K562 (cell line): ENCODE results near the gene GPR55. TPM values are rescaled to one million over a fixed set of nuclear protein-coding genes. Genes with fewer than 3 reads are reported as not detected.

Source experiments
- ATAC-seq: fragments of 200-7000 bp; cut with Tn5 transposase; 3 replicates; pipeline ENCODE4 v1.9.1; 2020; ENCODE audit warnings: moderate library complexity
- BruUV-seq: library from RNA; stranded (reverse); fragments of 400-500 nt; replicated peaks from 2 replicates; lab custom pipeline; 2021; lab: Mats Ljungman, UMichigan
- CTCF ChIA-PET: fragments of 300-600 bp; formaldehyde crosslinking; extraction: SDS; loops from one replicate; lab custom pipeline; 2021; ENCODE audit warnings: low intra/inter-chr PET ratio; lab: Yijun Ruan, JAX
- POLR2A ChIA-PET: fragments of 300-600, 350-650 bp; sonication (Branson Sonifier 250); formaldehyde crosslinking; extraction: SDS; loops from one replicate; lab custom pipeline; 2021; ENCODE audit warnings: antibody characterized with exemption, inconsistent platforms; lab: Yijun Ruan, JAX
- DNase-seq, 4 experiments: peaks; one replicate each; pipeline versions ENCODE4 v3.0.0 to v3.0.0-alpha.2; 2011 to 2018; ENCODE audit warnings: low spot score in 3 of 4, mixed read lengths in 3 of 4; ENCODE audit errors: extremely low read depth in 1 of 4
- FAIRE-seq: peaks from 2 replicates; lab custom pipeline; 2011; peaks lifted over from hg19 to GRCh38; lab: Jason Lieb, UNC
- H2AFZ ChIP-seq: 2 replicates; pipeline ENCODE4 v1.6.0; 2011; ENCODE audit warnings: low read depth, low read length, control low read depth, inconsistent platforms
- H3K27ac ChIP-seq: fragments of 200-600 bp; 3 replicates; pipeline ENCODE4 v1.8.0; 2011; ENCODE audit warnings: low read depth, mild to moderate bottlenecking, control low read depth, inconsistent platforms, low read length, moderate library complexity, mixed read lengths; ENCODE audit errors: extremely low read depth
- H3K27me3 ChIP-seq, 2 experiments: fragments of 300-600 bp in 1 of 2; 2 replicates in 1 of 2; 3 replicates in 1 of 2; pipeline versions ENCODE4 v1.6.0 to v1.8.0; 2011; ENCODE audit warnings: inconsistent platforms in 2 of 2, low read length in 2 of 2, mild to moderate bottlenecking in 1 of 2, mixed read lengths in 1 of 2, moderate library complexity in 1 of 2; ENCODE audit not compliant: control insufficient read depth in 2 of 2, insufficient read depth in 2 of 2
- H3K36me3 ChIP-seq: fragments of 300-600 bp; 3 replicates; pipeline ENCODE4 v1.8.0; 2011; ENCODE audit warnings: mild to moderate bottlenecking, low read length, inconsistent platforms; ENCODE audit not compliant: control insufficient read depth, insufficient read depth
- H3K4me1 ChIP-seq, 2 experiments: fragments of 200-600 bp in 1 of 2; replicated peaks in 1 of 2; 2 replicates in 1 of 2; 3 replicates in 1 of 2; pipeline versions ENCODE4 v1.5.1 to v1.8.0; 2011; ENCODE audit warnings: inconsistent platforms in 2 of 2, low read length in 2 of 2, mild to moderate bottlenecking in 1 of 2, mixed read lengths in 1 of 2, moderate library complexity in 1 of 2; ENCODE audit not compliant: control insufficient read depth in 2 of 2, insufficient read depth in 2 of 2
- H3K4me2 ChIP-seq: 2 replicates; pipeline ENCODE4 v1.6.1; 2011; ENCODE audit warnings: low read length, control low read depth, inconsistent platforms, mixed read lengths; ENCODE audit not compliant: insufficient read depth
- H3K4me3 ChIP-seq: fragments of 200-600 bp; sonication (generic), shearing (Covaris generic); 2 replicates; pipeline ENCODE4 v1.5.1; 2016; ENCODE audit warnings: control low read depth, inconsistent platforms
- H3K79me2 ChIP-seq: fragments of 200-600 bp; 3 replicates; pipeline ENCODE4 v1.8.0; 2011; ENCODE audit warnings: low read length, inconsistent platforms; ENCODE audit not compliant: control insufficient read depth, insufficient read depth
- H3K9ac ChIP-seq, 2 experiments: 2 replicates each; pipeline versions ENCODE4 v1.6.0 to v1.6.1; 2011; ENCODE audit warnings: low read depth in 2 of 2, low read length in 2 of 2, control low read depth in 1 of 2, inconsistent platforms in 1 of 2, mild to moderate bottlenecking in 1 of 2, mixed read lengths in 1 of 2; ENCODE audit not compliant: insufficient read depth in 1 of 2
- H3K9me1 ChIP-seq: one replicate; pipeline ENCODE4 v1.6.0; 2011; ENCODE audit warnings: inconsistent platforms, mild to moderate bottlenecking, low read length, moderate library complexity; ENCODE audit not compliant: control insufficient read depth, insufficient read depth
- H3K9me3 ChIP-seq: replicated peaks from 2 replicates; pipeline ENCODE4 v1.5.1; 2011; ENCODE audit warnings: low read depth, low read length, inconsistent platforms; ENCODE audit not compliant: control insufficient read depth, insufficient read depth
- H4K20me1 ChIP-seq: replicated peaks from 2 replicates; pipeline ENCODE4 v1.6.1; 2011; ENCODE audit warnings: low read length, inconsistent platforms, mixed read lengths; ENCODE audit not compliant: control insufficient read depth, insufficient read depth
- ATF2 ChIP-seq: sonication (generic); formaldehyde crosslinking; IDR thresholded peaks from 2 replicates; pipeline ENCODE4 v1.8.1; 2022; ENCODE audit warnings: missing genetic modification reagents
- FOS ChIP-seq: IDR thresholded peaks from 3 replicates; pipeline ENCODE4 v1.6.1; 2011; ENCODE audit not compliant: insufficient read length; ENCODE audit errors: extremely low read depth
- MYNN ChIP-seq, 2 experiments: sonication (generic); formaldehyde crosslinking in 1 of 2; IDR thresholded peaks; 2 replicates each; pipeline versions ENCODE4 v1.5.0 to v1.6.1; 2016 to 2020; ENCODE audit warnings: antibody characterized with exemption in 1 of 2, missing genetic modification reagents in 1 of 2
- NONO ChIP-seq, 2 experiments: fragments of 200-400 bp in 1 of 2; fragments of 450-650 bp in 1 of 2; formaldehyde crosslinking in 1 of 2; IDR thresholded peaks; 2 replicates each; pipeline ENCODE4 v1.6.1; 2017; ENCODE audit warnings: low read depth in 2 of 2, mild to moderate bottlenecking in 2 of 2, moderate library complexity in 2 of 2, low read length in 1 of 2
- POLR3G ChIP-seq: IDR thresholded peaks from 2 replicates; pipeline ENCODE4 v1.6.1; 2011; ENCODE audit not compliant: insufficient read length, insufficient replicate concordance; ENCODE audit errors: extremely low read depth
- SIX5 ChIP-seq, 2 experiments: IDR thresholded peaks; 2 replicates each; pipeline ENCODE4 v1.6.1; 2011; ENCODE audit warnings: low read length in 2 of 2, borderline replicate concordance in 1 of 2, low read depth in 1 of 2, mild to moderate bottlenecking in 1 of 2, moderate library complexity in 1 of 2; ENCODE audit not compliant: insufficient read depth in 1 of 2
- TCF7 ChIP-seq: sonication (generic); IDR thresholded peaks from 2 replicates; pipeline ENCODE4 v1.6.1; 2016; ENCODE audit warnings: antibody characterized with exemption, borderline replicate concordance
- ZBTB5 ChIP-seq: fragments of 450-650 bp; IDR thresholded peaks from 2 replicates; pipeline ENCODE4 v1.6.1; 2017; ENCODE audit warnings: antibody characterized with exemption
- ZKSCAN3 ChIP-seq: fragments of 250-450 bp; sonication (Bioruptor Pico); IDR thresholded peaks from 2 replicates; pipeline ENCODE4 v1.4.0; 2020
- ZNF280A ChIP-seq: fragments of 450-650 bp; IDR thresholded peaks from 2 replicates; pipeline ENCODE4 v1.6.1; 2018; ENCODE audit warnings: mild to moderate bottlenecking, low read depth; ENCODE audit not compliant: partially characterized antibody
- ZNF311 ChIP-seq: fragments of 250-450 bp; sonication (Bioruptor Pico); IDR thresholded peaks from 2 replicates; pipeline ENCODE4 v1.4.0; 2020; ENCODE audit warnings: mild to moderate bottlenecking, moderate library complexity
- ZNF316 ChIP-seq: fragments of 450-650 bp; IDR thresholded peaks from 2 replicates; pipeline ENCODE4 v1.6.1; 2016
- ZNF354B ChIP-seq: fragments of 250-450 bp; sonication (Bioruptor Pico); IDR thresholded peaks from 2 replicates; pipeline ENCODE4 v1.4.0; 2020
- ZNF639 ChIP-seq, 2 experiments: fragments of 200-800 bp in 1 of 2; sonication (Bioruptor generic) in 1 of 2; sonication (generic) in 1 of 2; formaldehyde crosslinking in 1 of 2; IDR thresholded peaks in 1 of 2; conservative IDR thresholded peaks in 1 of 2; 2 replicates each; pipeline versions ENCODE4 v1.5.0 to v1.6.1; 2016 to 2020; ENCODE audit warnings: missing compliant biosample characterization in 1 of 2, missing genetic modification characterization in 1 of 2, missing genetic modification reagents in 1 of 2
- in situ Hi-C: fragments of 300-500 bp; cut with MboI; formaldehyde crosslinking; loops from 4 replicates; pipeline ENCODE4 v1.15.0; 2018; ENCODE audit warnings: inconsistent platforms, mixed read lengths
- intact Hi-C: fragments of 100-400 bp; cut with micrococcal nuclease; formaldehyde crosslinking; loops from 2 replicates; pipeline ENCODE4 v1.14.2; 2022
- polyA plus RNA-seq, 8 experiments: library from polyadenylated mRNA; depleted of rRNA in 4 of 8; stranded (reverse) in 5 of 8; unstranded in 3 of 8; fragments of >200 nt; fragmentation: Nextera tagmentation in 2 of 8; fragmentation: Illumina TruSeq in 1 of 8; extraction: Ambion mirVana in 2 of 8; extraction: Trizol in 1 of 8; gene quantifications; 2 replicates each; pipeline versions ENCODE4 v1.2.1 to v1.2.3, GENCODE V29; 2011 to 2014; ENCODE audit warnings: inconsistent platforms in 1 of 8, missing spikeins in 1 of 8
- total RNA-seq, 7 experiments: library from RNA; depleted of rRNA in 6 of 7; stranded (reverse); fragments of >200 nt in 6 of 7; fragmentation: Illumina TruSeq in 2 of 7; extraction: Trizol in 2 of 7; gene quantifications; 2 replicates each; pipeline versions ENCODE4 v1.2.1 to v1.2.3, GENCODE V29; 2011 to 2021; ENCODE audit warnings: low replicate concordance in 1 of 7

Gene GPR55
- total and polyA plus RNA-seq, 9 of the 15 experiments (the other 6 are each of a cell fraction or from before 2014, with no cell fraction given): 0.11 to 0.49 (median 0.27) TPM

GRCh38 chr2:230954746-230955145 is 29.7 kb upstream of the GPR55 start:
- H3K9me3 ChIP-seq: no peaks in the 10 kb centered on the region
- intact Hi-C loops (no loop called here), in situ Hi-C loops (no loop called here)
- FAIRE-seq (no peak), ATAC-seq (no peak), DNase-seq (no peak)
- ChIA-PET POLR2A (interaction anchor here (1.1 kb wide), 1 partner anchor 23 kb away, joined by 3 read pairs; no protein-coding TSS in a partner anchor), CTCF (no interaction called here)
- peaks cover 9 to 40% of the 10 kb centered on the region in 2 experiments; a peak in 4 of 5 replicates for H3K27me3 ChIP-seq
- H3K79me2 ChIP-seq: no peaks in the 10 kb centered on the region
- no TSS peak for BruUV-seq
- H3K36me3 ChIP-seq: no peaks in the 10 kb centered on the region
- H3K4me1 ChIP-seq: peaks cover 0 to 4% of the 10 kb centered on the region in 2 experiments; a peak in 1 of 5 replicates
- no peak overlapping the region for H3K4me3 ChIP-seq
- H3K9ac ChIP-seq: no peak overlapping the region
- no peaks in the 10 kb centered on the region for H3K9me1 ChIP-seq
- H3K4me2 ChIP-seq: no peak overlapping the region
- no peak for TF ChIP-seq NONO (IDR thresholded peaks at IDR 0.05; ENCODE audit: low read depth in 2 of 2, low read length in 1 of 2)
- TF ChIP-seq ATF2: no peak
- no peak for TF ChIP-seq FOS
- no peak for TF ChIP-seq ZNF354B (CRISPR knock-in tag)
- TF ChIP-seq TCF7: no peak
- TF ChIP-seq ZNF311 (CRISPR knock-in tag): no peak
- TF ChIP-seq ZNF280A: no peak
- TF ChIP-seq MYNN (IDR thresholded peaks at IDR 0.05): no peak
- TF ChIP-seq MYNN (CRISPR knock-in tag; IDR thresholded peaks at IDR 0.05): no peak
- TF ChIP-seq POLR3G: no peak
- no peak for TF ChIP-seq ZNF639 (CRISPR knock-in tag; conservative IDR thresholded peaks at IDR 0.05 in 1 of 2, IDR thresholded peaks at IDR 0.05 in 1 of 2)
- TF ChIP-seq SIX5 (IDR thresholded peaks at IDR 0.05; ENCODE audit: borderline replicate concordance in 1 of 2, insufficient read depth in 1 of 2, low read depth in 1 of 2, low read length in 2 of 2): no peak
- TF ChIP-seq ZNF316: no peak
- no peak for TF ChIP-seq ZBTB5
- no peak for TF ChIP-seq ZKSCAN3 (CRISPR knock-in tag)
- TF ChIP-seq, all 486 proteins: peak for 0
- Histone ChIP-seq H3K27ac (no peak overlapping the region), H4K20me1 (no peaks in the 10 kb centered on the region), H2AFZ (no peak overlapping the region)
